Measurements from ENCODE around the gene PRKX. TPM values are rescaled to one million over a fixed set of nuclear protein-coding genes. Genes with fewer than 3 reads are reported as not detected.
"Not testable (repeated sequence)": the region's sequence is repeated elsewhere in the genome, so short reads cannot be mapped to it uniquely, and the experiment has no call there.

PRKX gene
- total RNA-seq, 1 donor from 2014 or later: 46.0 TPM

- ATAC-seq: no peak
These were observed 136.5 kb downstream of the PRKX start for GRCh38 chrX:3576886-3577501.

DNA sequence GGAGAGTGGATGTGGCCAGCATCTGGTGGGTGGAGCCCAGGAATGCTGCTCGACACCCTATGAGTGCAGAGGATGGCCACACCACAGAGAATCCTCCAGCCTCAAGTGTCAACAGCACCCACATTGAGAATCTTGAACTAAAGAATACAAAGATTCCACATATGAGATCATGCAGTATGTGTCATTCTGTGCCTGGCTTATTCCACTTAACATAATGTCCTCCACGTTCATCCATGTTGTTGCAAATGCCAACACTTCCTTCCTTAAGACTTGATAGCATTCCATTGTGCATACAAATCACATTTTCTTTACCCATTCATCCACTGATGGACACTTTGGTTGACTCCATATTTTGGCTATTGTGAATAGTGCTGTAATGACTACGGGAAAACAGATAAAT is 145.8 kb downstream of the PRKX start:
- ATAC-seq: no peak

GRCh38 chrX:3563451-3563850 is 150.0 kb downstream of the PRKX start:
- no peak for ATAC-seq

GRCh38 chrX:3560010-3560409 is 153.4 kb downstream of the PRKX start:
- not testable (repeated sequence) for ATAC-seq
